Measurements from ENCODE around the gene CRYAA. TPM values are rescaled to one million over a fixed set of nuclear protein-coding genes. Genes with fewer than 3 reads are reported as not detected.

Gene CRYAA
- total RNA-seq, 2 experiments from 2014 or later, result not detected

DNA sequence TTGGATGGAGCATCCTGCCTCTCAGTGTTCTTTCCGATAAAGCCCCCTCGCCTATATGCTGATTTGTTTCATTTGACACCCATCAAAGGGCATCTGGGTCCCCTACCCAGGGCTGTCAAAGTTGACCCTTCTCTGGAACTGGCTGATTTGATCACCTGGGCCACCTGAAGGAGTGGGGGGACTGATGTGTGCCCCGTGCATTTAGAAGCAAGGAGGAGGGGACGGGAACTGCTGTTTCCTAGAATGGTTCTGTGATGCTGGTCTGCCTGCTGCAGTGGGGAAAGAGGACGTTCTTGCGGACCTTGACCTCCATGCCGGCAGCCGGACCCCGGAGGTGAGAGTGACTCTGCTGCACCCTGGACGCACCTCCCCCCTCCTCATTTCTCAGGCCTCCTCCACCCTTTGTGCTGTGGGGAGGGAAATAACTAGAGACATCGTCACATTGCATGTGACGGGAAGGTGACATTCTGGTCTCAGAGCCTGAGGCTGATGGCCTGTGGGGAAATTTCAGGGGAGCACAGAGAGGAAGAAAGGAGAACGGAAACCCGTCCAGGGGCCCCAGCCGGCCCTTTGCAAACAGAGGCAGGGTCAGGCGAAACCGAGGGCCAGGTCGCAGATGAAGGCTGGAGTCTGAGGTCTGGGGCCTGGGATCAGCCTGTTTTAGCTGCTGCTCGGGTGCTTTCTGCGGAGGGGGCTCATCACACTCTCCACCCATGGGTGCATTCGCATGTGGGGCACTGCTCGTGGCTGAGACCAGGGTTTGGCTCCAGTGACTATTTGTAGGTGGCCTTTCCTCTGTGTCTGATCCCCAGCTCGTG lies 25.7 kb downstream of the CRYAA start:
- DNase-seq (no peak), ATAC-seq (no peak)
- no peak overlapping the region for H3K4me3 Mint-ChIP-seq
- POLR2A ChIA-PET, result no interaction called here
- peaks cover 17% of the 10 kb centered on the region for H3K27me3 Mint-ChIP-seq (ENCODE audit: low read depth)
- H3K27ac Mint-ChIP-seq, result no peak overlapping the region
- CTCF ChIA-PET, result no interaction called here
- peaks cover 9% of the 10 kb centered on the region for H3K36me3 Mint-ChIP-seq (ENCODE audit: low read depth)
- peaks cover 14% of the 10 kb centered on the region for H3K9me3 Mint-ChIP-seq (ENCODE audit: insufficient read depth)
- peaks cover 15% of the 10 kb centered on the region for H3K4me1 Mint-ChIP-seq (ENCODE audit: low read depth)

GRCh38 chr21:43195121-43196021 lies 26.6 kb downstream of the CRYAA start:
- CTCF ChIA-PET, result no interaction called here
- Mint-ChIP-seq H3K36me3 (ENCODE audit: low read depth) (peaks cover 9% of the 10 kb centered on the region), H3K9me3 (ENCODE audit: insufficient read depth) (peaks cover 22% of the 10 kb centered on the region), H3K4me3 (no peak overlapping the region), H3K4me1 (ENCODE audit: low read depth) (peaks cover 15% of the 10 kb centered on the region), H3K27me3 (ENCODE audit: low read depth) (peaks cover 18% of the 10 kb centered on the region), H3K27ac (no peak overlapping the region)
- DNase-seq (no peak), ATAC-seq (no peak)
- POLR2A ChIA-PET, result no interaction called here

GRCh38 chr21:43196826-43197225 lies 28.0 kb downstream of the CRYAA start:
- peaks cover 20% of the 10 kb centered on the region for H3K27me3 Mint-ChIP-seq (ENCODE audit: low read depth)
- ATAC-seq (no peak), DNase-seq (no peak)
- H3K4me1 Mint-ChIP-seq (ENCODE audit: low read depth), result peaks cover 15% of the 10 kb centered on the region
- H3K27ac Mint-ChIP-seq, result no peak overlapping the region
- ChIA-PET POLR2A (no interaction called here), CTCF (no interaction called here)
- H3K9me3 Mint-ChIP-seq (ENCODE audit: insufficient read depth), result peaks cover 32% of the 10 kb centered on the region
- H3K36me3 Mint-ChIP-seq (ENCODE audit: low read depth), result peaks cover 11% of the 10 kb centered on the region
- no peak overlapping the region for H3K4me3 Mint-ChIP-seq

DNA sequence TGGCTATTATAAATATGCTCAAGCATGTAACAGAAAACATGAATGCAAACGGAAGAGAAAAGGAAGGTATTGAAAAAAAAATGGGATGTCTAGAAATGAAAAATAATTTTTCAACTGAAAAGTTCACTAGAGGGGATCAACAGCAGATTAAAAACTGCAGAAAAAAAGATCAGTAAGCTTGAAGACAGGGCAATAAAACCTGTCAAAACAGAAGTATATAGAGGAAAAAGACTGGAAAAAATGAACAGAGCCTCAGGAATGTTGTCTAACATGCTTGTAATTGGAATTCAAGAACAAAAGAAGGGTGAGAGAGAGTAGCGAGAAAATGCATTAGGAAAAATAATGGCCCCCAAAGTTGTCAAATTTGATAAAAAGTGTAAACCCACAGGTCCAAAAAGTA lies 29.6 kb downstream of the CRYAA start:
- ChIA-PET POLR2A (no interaction called here), CTCF (no interaction called here)
- DNase-seq (no peak), ATAC-seq (no peak)
- Mint-ChIP-seq H3K27me3 (ENCODE audit: low read depth) (peaks cover 20% of the 10 kb centered on the region), H3K9me3 (ENCODE audit: insufficient read depth) (peaks cover 40% of the 10 kb centered on the region), H3K4me1 (ENCODE audit: low read depth) (peaks cover 15% of the 10 kb centered on the region), H3K36me3 (ENCODE audit: low read depth) (peaks cover 11% of the 10 kb centered on the region), H3K4me3 (no peak overlapping the region), H3K27ac (no peak overlapping the region)

DNA sequence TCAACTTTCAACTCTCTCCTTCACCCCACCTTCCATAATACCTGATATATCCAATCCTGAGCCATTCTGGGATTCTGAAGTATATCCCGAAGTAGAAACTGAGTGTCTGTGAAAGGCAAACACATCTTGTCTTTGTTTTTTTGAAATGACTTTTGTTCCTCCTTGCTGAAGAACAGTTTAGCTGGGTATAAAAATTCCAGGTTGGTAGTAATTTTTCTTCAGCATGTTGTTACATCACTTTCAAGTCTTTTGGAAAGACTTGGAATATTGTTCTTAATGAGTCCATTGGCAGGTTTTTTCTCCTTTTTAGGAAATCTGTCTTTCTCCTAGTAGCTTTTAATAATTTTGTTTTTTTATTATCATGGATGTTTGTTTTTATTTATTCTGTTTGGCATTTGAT lies 32.7 kb downstream of the CRYAA start:
- POLR2A ChIA-PET, result no interaction called here
- ATAC-seq (no peak), DNase-seq (no peak)
- Mint-ChIP-seq H3K27ac (no peak overlapping the region), H3K27me3 (ENCODE audit: low read depth) (peaks cover 17% of the 10 kb centered on the region), H3K4me1 (ENCODE audit: low read depth) (peaks cover 10% of the 10 kb centered on the region), H3K9me3 (ENCODE audit: insufficient read depth) (peaks cover 40% of the 10 kb centered on the region), H3K4me3 (no peak overlapping the region), H3K36me3 (ENCODE audit: low read depth) (peaks cover 11% of the 10 kb centered on the region)
- CTCF ChIA-PET, result no interaction called here

DNA sequence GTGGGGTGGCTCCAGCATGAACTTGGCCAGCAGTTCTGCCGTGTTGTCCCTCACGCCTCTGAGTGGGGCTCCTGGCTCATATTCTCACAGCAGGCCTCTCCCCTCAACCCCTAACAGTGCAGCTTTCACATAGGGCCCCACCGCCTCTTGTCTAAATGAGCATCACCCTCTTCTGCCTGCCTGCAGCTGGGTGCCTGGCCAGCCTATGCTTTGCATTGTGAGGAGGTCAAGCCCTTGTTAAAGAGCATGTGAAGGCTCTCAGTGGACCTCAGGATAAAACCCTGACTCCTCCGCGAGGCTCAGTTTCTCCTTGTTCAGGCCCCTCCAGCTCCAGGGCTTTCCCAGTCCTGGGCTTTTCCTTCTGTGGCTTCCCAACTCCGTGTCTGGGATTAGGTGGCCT lies 34.8 kb downstream of the CRYAA start:
- no peak overlapping the region for H3K27ac Mint-ChIP-seq
- CTCF ChIA-PET, result interaction anchor here (1.0 kb wide), 1 partner anchor 14 kb away, joined by 3 read pairs; no protein-coding TSS in a partner anchor
- peaks cover 3% of the 10 kb centered on the region for H3K36me3 Mint-ChIP-seq (ENCODE audit: low read depth)
- POLR2A ChIA-PET, result no interaction called here
- H3K9me3 Mint-ChIP-seq (ENCODE audit: insufficient read depth), result peaks cover 33% of the 10 kb centered on the region
- ATAC-seq (no peak), DNase-seq (no peak)
- H3K4me1 Mint-ChIP-seq (ENCODE audit: low read depth), result no peaks in the 10 kb centered on the region
- no peak overlapping the region for H3K4me3 Mint-ChIP-seq
- H3K27me3 Mint-ChIP-seq (ENCODE audit: low read depth), result peaks cover 13% of the 10 kb centered on the region

DNA sequence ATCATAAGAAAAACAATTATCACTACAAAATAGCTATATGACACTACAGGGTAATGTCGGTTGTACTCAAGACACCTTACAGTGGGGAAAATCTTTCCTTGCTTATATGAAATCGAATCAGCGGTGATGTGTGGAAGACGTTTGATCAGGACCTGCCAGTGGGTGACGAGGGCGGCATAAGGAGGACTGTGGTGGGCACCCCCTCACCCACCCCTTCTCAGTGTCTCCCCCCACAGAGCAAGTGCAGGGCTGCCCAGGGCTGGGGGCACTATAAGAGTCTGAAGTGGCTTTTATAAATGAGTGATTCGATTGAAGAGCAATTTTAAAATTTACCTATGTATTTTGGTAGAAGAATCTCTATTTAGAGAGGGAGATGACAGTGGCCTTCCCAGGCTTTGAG lies 35.8 kb downstream of the CRYAA start:
- H3K36me3 Mint-ChIP-seq (ENCODE audit: low read depth), result peaks cover 2% of the 10 kb centered on the region
- no peaks in the 10 kb centered on the region for H3K4me1 Mint-ChIP-seq (ENCODE audit: low read depth)
- no peak for ATAC-seq
- ChIA-PET POLR2A (no interaction called here), CTCF (no interaction called here)
- no peak overlapping the region for H3K4me3 Mint-ChIP-seq
- peaks cover 25% of the 10 kb centered on the region for H3K9me3 Mint-ChIP-seq (ENCODE audit: insufficient read depth)
- H3K27me3 Mint-ChIP-seq (ENCODE audit: low read depth), result peaks cover 9% of the 10 kb centered on the region
- no peak for DNase-seq
- no peak overlapping the region for H3K27ac Mint-ChIP-seq

DNA sequence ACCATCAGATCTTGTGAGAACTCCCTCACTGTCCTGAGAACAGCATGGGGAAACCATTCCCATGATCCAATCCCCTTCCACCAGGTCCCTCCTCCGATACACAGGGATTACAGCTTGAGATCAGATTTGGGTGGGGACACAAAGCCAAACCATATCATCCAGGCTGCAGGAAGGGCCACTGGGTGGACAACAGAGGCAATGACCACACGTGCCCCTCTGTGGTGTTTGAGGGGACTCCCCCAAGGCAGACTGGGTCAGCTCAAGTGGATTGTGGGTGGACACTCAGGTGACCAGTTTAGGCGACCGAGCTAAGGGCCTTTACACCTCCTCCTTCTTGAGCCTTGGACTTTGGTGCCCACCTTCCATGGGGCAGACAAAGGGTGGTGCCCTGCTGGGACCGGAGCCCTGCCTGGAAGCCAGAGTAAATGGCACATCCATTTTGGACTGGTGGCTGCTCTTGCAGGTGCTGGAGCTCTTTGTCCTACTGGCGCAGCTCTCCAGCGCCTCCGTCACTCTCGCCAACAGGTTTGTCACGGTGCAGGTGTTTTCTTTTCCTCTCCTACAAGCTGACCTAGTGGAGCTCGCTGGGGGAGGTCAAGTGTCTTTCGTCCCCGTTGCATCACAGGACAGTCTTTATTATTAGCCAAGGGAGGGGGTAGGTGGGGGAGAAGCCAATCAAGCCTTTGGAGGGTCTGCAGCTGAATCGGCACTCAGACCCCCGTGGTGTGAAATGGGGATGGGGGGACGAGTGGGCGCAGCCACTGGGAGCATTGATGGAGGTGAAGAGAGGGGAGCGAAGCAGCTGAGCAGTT lies 37.6 kb downstream of the CRYAA start:
- ChIA-PET CTCF (no interaction called here), POLR2A (no interaction called here)
- Mint-ChIP-seq H3K9me3 (ENCODE audit: insufficient read depth) (peaks cover 12% of the 10 kb centered on the region), H3K36me3 (ENCODE audit: low read depth) (no peaks in the 10 kb centered on the region), H3K27me3 (ENCODE audit: low read depth) (peaks cover 3% of the 10 kb centered on the region), H3K4me1 (ENCODE audit: low read depth) (no peaks in the 10 kb centered on the region), H3K27ac (no peak overlapping the region), H3K4me3 (no peak overlapping the region)
- ATAC-seq, result no peak
- DNase-seq, result no peak

DNA sequence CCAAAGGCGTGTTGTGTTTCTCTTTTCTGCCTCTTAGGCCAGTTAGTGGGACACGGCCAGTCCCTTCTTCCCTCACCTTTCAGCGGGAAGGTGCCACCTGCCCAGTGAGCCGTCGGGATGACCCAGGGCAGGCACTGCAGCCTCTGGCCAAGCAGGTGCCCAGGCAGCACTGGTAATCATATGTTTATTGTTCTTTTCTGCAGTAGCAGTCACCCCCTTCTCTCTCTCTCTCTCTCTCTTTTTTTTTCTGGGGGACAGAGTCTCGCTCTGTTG lies 38.2 kb downstream of the CRYAA start:
- ATAC-seq (no peak), DNase-seq (no peak)
- no peak overlapping the region for H3K27ac Mint-ChIP-seq
- POLR2A ChIA-PET, result no interaction called here
- H3K4me3 Mint-ChIP-seq, result no peak overlapping the region
- no peaks in the 10 kb centered on the region for H3K4me1 Mint-ChIP-seq (ENCODE audit: low read depth)
- CTCF ChIA-PET, result no interaction called here
- peaks cover 3% of the 10 kb centered on the region for H3K27me3 Mint-ChIP-seq (ENCODE audit: low read depth)
- no peaks in the 10 kb centered on the region for H3K36me3 Mint-ChIP-seq (ENCODE audit: low read depth)
- peaks cover 7% of the 10 kb centered on the region for H3K9me3 Mint-ChIP-seq (ENCODE audit: insufficient read depth)

DNA sequence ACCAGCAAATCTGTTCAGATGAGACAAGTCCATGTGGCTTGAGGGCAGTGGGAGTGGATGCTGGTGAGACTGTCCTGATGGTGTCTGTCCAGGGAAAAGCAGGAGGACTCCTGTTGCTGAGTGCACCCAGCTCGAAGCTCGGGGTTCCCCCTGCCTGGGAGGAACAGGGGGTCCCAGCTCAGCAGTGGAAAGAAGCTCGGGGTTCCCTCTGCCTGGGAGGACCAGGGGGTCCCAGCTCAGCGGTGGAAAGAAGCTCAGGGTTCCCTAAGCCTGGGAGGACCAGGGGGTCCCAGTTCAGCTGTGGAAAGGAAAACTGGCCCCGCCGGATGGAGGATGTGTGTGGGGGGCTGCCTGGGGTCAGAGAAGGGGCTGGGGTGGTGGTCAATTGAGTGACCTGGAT lies 39.1 kb downstream of the CRYAA start:
- peaks cover 3% of the 10 kb centered on the region for H3K27me3 Mint-ChIP-seq (ENCODE audit: low read depth)

DNA sequence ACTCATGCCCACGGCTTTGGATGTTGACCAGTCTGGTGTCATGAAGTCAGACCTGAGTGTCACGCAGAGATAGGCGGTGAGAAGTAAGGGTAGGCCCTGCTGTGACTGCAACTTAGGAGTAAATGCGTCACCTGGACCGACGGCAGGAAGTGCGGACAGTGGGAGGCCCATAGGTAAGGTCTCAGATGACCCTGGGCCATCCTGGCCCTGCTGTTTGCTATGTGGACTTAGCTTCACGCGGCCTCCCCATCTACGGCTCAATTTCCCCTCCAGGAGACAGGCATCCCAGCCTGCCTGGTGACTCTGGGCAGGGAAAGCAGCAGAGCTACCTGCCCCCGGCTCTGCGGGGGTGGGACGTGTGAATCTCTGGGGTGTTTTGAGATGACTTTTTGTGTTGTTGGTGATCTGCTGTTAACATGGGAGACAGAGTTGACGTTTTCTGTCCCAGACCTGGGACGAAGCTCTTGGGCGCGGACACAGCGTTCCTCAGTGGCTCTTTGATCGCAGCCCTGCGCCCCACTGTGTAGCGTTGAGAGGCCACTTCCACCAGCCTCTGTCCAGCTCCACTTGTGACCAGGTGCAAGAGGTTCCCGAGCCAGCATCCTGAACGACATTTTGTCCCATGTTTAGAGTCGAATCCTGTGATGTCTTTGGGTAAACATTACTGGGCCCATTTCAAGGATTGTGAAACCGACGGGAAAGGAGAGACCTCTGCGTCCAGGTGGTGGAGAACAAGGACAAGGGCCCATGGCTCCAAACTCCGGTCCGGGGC lies 39.9 kb downstream of the CRYAA start:
- ChIA-PET POLR2A (no interaction called here), CTCF (no interaction called here)
- no peaks in the 10 kb centered on the region for H3K9me3 Mint-ChIP-seq (ENCODE audit: insufficient read depth)
- no peaks in the 10 kb centered on the region for H3K36me3 Mint-ChIP-seq (ENCODE audit: low read depth)
- H3K27ac Mint-ChIP-seq, result no peak overlapping the region
- ATAC-seq (no peak), DNase-seq (no peak)
- H3K4me1 Mint-ChIP-seq (ENCODE audit: low read depth), result no peaks in the 10 kb centered on the region
- peaks cover 3% of the 10 kb centered on the region for H3K27me3 Mint-ChIP-seq (ENCODE audit: low read depth)
- H3K4me3 Mint-ChIP-seq, result no peak overlapping the region

More for the DNA sequence above, 39.1 kb downstream of the CRYAA start:
- no peak overlapping the region for H3K4me3 Mint-ChIP-seq
- CTCF ChIA-PET, result no interaction called here
- H3K27ac Mint-ChIP-seq, result no peak overlapping the region
- ATAC-seq (no peak), DNase-seq (no peak)
- no peaks in the 10 kb centered on the region for H3K4me1 Mint-ChIP-seq (ENCODE audit: low read depth)
- peaks cover 3% of the 10 kb centered on the region for H3K9me3 Mint-ChIP-seq (ENCODE audit: insufficient read depth)
- POLR2A ChIA-PET, result no interaction called here
- no peaks in the 10 kb centered on the region for H3K36me3 Mint-ChIP-seq (ENCODE audit: low read depth)

All from activated CD8-positive, alpha-beta T cell treated with anti-CD3 and anti-CD28 coated beads, Interleukin-2, amount 10 ng/mL, durations not matched to agents 7 days and 5 days (primary cell).